GM18505 (cell line): ENCODE results near the gene PLB1.

Experiments
- ATAC-seq: cut with Tn5 transposase; IDR thresholded peaks from one replicate; pipeline ENCODE4 v1.9.1; 2021; ENCODE audit not compliant: unreplicated experiment
- POLR2A ChIP-seq: IDR thresholded peaks from 4 replicates; pipeline ENCODE4 v1.6.1; 2011; ENCODE audit warnings: borderline replicate concordance; ENCODE audit not compliant: insufficient read depth, insufficient read length; ENCODE audit errors: extremely low read depth

The PLB1 gene

GRCh38 chr2:28525481-28525880 lies 29.6 kb downstream of the PLB1 start:
- no peak for ATAC-seq
- no peak for TF ChIP-seq POLR2A

GRCh38 chr2:28526527-28527132 lies 30.8 kb downstream of the PLB1 start:
- ATAC-seq: no peak
- no peak for TF ChIP-seq POLR2A

- no peak for TF ChIP-seq POLR2A
- no peak for ATAC-seq
These were observed 31.3 kb downstream of the PLB1 start for GRCh38 chr2:28527196-28527595.

- no peak for TF ChIP-seq POLR2A
- ATAC-seq: no peak
These were observed 32.3 kb downstream of the PLB1 start for GRCh38 chr2:28528206-28528605.

- TF ChIP-seq POLR2A: no peak
These were observed 34.9 kb downstream of the PLB1 start for GRCh38 chr2:28530782-28531181.

GRCh38 chr2:28532399-28532798 lies 36.5 kb downstream of the PLB1 start:
- ATAC-seq: no peak
- TF ChIP-seq POLR2A: no peak

More at GRCh38 chr2:28530782-28531181, 34.9 kb downstream of the PLB1 start:
- ATAC-seq: no peak

- TF ChIP-seq POLR2A: no peak
- ATAC-seq: no peak
These were observed 37.3 kb downstream of the PLB1 start for GRCh38 chr2:28533044-28533680.

GRCh38 chr2:28534817-28535216 lies 39.0 kb downstream of the PLB1 start:
- ATAC-seq: no peak
- no peak for TF ChIP-seq POLR2A

GRCh38 chr2:28538134-28538533 lies 42.3 kb downstream of the PLB1 start:
- no peak for TF ChIP-seq POLR2A
- no peak for ATAC-seq

- TF ChIP-seq POLR2A: no peak
- no peak for ATAC-seq
These were observed 42.8 kb downstream of the PLB1 start for GRCh38 chr2:28538652-28539051.

- no peak for ATAC-seq
These were observed 43.3 kb downstream of the PLB1 start for GRCh38 chr2:28539118-28539541.

GRCh38 chr2:28543316-28544035 lies 47.6 kb downstream of the PLB1 start:
- no peak for ATAC-seq

More at GRCh38 chr2:28539118-28539541, 43.3 kb downstream of the PLB1 start:
- TF ChIP-seq POLR2A: no peak

GRCh38 chr2:28544036-28544346 lies 48.1 kb downstream of the PLB1 start:
- TF ChIP-seq POLR2A: no peak
- no peak for ATAC-seq

More at GRCh38 chr2:28543316-28544035, 47.6 kb downstream of the PLB1 start:
- no peak for TF ChIP-seq POLR2A

GRCh38 chr2:28544405-28544921 lies 48.6 kb downstream of the PLB1 start:
- no peak for TF ChIP-seq POLR2A

More at GRCh38 chr2:28544405-28544921, 48.6 kb downstream of the PLB1 start:
- no peak for ATAC-seq
